ENCODE results near the gene ITSN2. TPM values are rescaled to one million over a fixed set of nuclear protein-coding genes. Genes with fewer than 3 reads are reported as not detected.

Gene ITSN2
- total RNA-seq, 1 experiment from 2014 or later = 19.8 TPM

GRCh38 chr2:24328010-24328409, 32.3 kb downstream of the ITSN2 start (continued):
- TF ChIP-seq USF2 (CRISPR knock-in tag; IDR thresholded peaks at IDR 0.05) (no peak), ZNF219 (CRISPR knock-in tag; IDR thresholded peaks at IDR 0.05; ENCODE audit: borderline replicate concordance) (no peak), FOXP1 (CRISPR knock-in tag; IDR thresholded peaks at IDR 0.05; ENCODE audit: borderline replicate concordance) (no peak)

- Mint-ChIP-seq H3K36me3 (peaks cover 21% of the 10 kb centered on the region), H3K4me3 (no peak overlapping the region), H3K4me1 (peaks cover 10% of the 10 kb centered on the region), H3K27ac (no peak overlapping the region), H3K9me3 (peaks cover 19% of the 10 kb centered on the region), H3K27me3 (ENCODE audit: low read depth) (peaks cover 4% of the 10 kb centered on the region; the same call in 1 of the 2 replicates)
- POLR2A ChIA-PET = interaction anchor here (0.7 kb wide), 1 partner anchor 167 kb away, joined by 3 read pairs; no protein-coding TSS in a partner anchor
- CTCF ChIA-PET = no interaction called here
- DNase-seq (ENCODE audit: low spot score) = no peak
- TF ChIP-seq ZNF281 (CRISPR knock-in tag; IDR thresholded peaks at IDR 0.05) (no peak), ZBTB21 (CRISPR knock-in tag; IDR thresholded peaks at IDR 0.05; ENCODE audit: borderline replicate concordance) (no peak), SOX15 (CRISPR knock-in tag; IDR thresholded peaks at IDR 0.05) (no peak), MYBL2 (CRISPR knock-in tag; IDR thresholded peaks at IDR 0.05) (no peak), GRHL2 (CRISPR knock-in tag; IDR thresholded peaks at IDR 0.05; ENCODE audit: insufficient replicate concordance, severe bottlenecking) (no peak), ZNF423 (CRISPR knock-in tag; IDR thresholded peaks at IDR 0.05) (no peak), ATF1 (CRISPR knock-in tag; IDR thresholded peaks at IDR 0.05) (no peak), FOXP1 (CRISPR knock-in tag; IDR thresholded peaks at IDR 0.05; ENCODE audit: borderline replicate concordance) (no peak), NR1H2 (CRISPR knock-in tag; IDR thresholded peaks at IDR 0.05) (no peak), GABPB1 (CRISPR knock-in tag; IDR thresholded peaks at IDR 0.05) (no peak), PRRX2 (CRISPR knock-in tag; IDR thresholded peaks at IDR 0.05) (no peak), ATF3 (CRISPR knock-in tag; conservative IDR thresholded peaks at IDR 0.05) (no peak), CDX4 (CRISPR knock-in tag; IDR thresholded peaks at IDR 0.05; ENCODE audit: borderline replicate concordance) (no peak), ZNF512 (CRISPR knock-in tag; IDR thresholded peaks at IDR 0.05; ENCODE audit: borderline replicate concordance) (no peak), ATF6 (CRISPR knock-in tag; IDR thresholded peaks at IDR 0.05) (no peak), E2F5 (CRISPR knock-in tag; IDR thresholded peaks at IDR 0.05) (no peak), USF1 (CRISPR knock-in tag; IDR thresholded peaks at IDR 0.05) (no peak)
- no peak for ATAC-seq
Observed at GRCh38 chr2:24317491-24317920, 42.8 kb downstream of the ITSN2 start.

All from WTC11 (cell line).